ENCODE data around the gene LMBR1.

The LMBR1 gene

GRCh38 chr7:156691764-156692163 is 201.2 kb downstream of the LMBR1 start:
- no peak for DNase-seq (ENCODE audit: low read depth)

DNA sequence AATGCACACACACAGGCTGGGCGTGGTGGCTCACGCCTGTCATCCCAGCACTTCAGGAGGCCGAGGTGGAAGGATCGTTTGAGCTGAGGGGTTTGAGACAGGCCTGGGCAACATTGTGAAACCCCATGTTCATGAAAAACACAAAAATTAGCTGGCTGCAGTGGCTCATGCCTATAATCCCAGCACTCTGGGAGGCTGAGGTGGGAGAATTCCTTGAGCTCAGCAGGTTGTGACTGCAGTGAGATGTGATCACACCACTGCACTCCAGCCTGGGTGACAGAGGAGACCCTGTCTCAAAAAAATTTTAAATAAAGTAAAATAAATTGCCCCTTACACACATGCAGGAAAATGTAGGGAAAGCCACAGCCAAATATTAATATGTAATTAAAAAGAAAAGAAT is 208.3 kb downstream of the LMBR1 start:
- DNase-seq (ENCODE audit: low read depth): no peak

GRCh38 chr7:156684251-156684650 is 208.7 kb downstream of the LMBR1 start:
- no peak for DNase-seq (ENCODE audit: low read depth)

DNA sequence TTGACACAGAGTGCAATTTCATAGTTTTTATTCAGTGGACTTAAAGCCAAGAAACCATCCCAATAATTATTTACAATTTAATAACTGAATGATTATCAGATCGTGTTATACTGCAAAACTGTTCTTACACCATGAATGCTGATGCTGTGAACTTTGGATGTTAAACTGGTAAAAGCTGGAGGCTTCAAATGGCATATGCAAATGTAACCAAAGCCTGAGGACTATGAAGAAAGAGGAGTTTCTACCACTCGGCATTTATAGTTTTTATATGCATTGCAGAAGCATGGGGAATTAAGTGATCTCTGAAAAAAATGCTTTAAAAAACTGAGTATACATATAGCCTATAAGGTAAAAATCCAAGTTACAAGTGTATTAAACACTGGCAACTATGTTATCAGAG is 210.1 kb downstream of the LMBR1 start:
- DNase-seq (ENCODE audit: low read depth): no peak

DNA sequence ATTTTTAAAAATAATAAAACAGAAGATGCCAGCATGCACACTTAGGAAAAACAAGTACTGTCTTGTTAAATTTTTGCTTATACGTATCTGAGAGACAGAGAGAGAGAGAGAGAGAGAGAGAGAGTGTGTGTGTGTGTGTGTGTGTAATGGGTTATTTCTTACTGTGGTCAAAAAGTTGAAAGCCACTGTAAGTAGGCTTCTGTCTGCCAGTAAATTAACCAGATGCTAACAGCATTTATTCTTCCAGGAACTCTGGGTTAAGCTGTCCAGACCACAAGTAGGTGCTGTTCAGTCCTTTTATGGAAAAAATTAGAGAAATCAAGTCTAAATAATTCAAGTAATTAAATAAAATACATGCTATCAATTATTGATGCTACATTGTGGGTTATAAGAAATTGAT is 212.7 kb downstream of the LMBR1 start:
- no peak for DNase-seq (ENCODE audit: low read depth)

DNA sequence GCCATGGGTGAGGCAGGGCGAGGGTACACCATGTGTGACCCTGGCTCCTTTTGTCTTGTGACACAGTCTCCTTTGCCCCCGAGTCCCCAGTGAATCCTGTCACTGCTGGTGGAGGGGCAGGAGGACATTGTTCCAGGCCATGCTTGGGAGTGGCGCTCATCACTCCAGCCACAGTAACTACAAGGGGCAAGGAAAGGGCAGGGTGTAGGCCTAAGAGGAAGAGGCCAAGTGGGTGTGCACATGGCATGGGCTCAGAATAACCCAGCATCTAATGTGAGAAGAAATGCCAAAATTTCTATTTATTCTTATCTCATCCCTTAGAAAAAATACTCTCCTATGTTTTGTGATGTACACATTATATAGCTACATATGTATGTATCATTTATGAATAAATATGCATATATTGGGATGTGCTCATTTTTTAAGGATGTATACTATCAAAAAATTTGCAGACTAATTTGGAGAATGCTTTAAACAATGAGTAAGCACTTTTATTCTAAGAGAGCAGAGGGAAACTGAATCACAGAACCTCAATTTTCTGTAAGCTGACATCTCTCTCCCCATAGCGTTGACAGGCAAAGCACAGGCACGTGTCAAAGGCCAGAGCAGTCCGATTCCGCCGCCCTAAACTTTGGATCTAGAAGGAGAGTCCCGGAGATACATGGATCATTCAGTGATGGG is 215.5 kb downstream of the LMBR1 start:
- DNase-seq (ENCODE audit: low read depth): no peak

DNA sequence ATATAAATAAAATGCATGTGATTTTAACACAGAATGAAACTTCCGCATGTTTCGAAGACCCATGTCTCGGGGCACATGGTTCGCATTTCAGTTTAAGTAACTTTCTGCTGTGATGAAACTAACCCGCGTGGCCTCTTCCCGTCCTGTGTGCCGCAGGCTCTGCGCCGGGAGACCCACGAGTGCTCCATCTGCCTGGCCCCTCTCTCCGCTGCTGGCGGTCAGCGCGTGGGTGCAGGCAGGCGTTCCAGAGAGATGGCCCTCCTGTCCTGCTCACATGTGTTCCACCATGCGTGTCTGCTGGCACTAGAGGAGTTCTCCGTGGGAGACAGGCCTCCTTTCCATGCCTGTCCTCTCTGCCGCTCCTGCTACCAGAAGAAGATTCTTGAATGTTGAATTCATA is 216.7 kb downstream of the LMBR1 start:
- no peak for DNase-seq (ENCODE audit: low read depth)

GRCh38 chr7:156675721-156676120 is 217.3 kb downstream of the LMBR1 start:
- no peak for DNase-seq (ENCODE audit: low read depth)

DNA sequence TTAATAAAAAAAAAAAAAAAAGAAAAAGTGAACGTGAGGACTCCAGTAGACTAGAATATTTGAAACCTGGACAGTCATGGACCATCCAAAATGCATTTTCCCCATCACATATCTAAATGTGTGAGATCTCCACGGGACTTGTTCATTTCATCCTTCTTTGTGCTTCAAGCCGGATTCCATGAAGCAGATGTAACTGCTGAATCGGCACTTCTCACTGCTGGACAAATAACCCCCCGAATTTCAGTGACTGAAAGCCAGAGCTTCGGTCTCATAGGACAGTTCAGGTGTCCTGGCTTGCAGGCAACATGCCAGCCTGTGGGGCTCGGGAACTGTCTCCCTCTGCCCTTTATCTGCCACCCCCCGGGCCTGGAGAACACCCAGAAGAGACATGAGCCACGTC is 219.1 kb downstream of the LMBR1 start:
- DNase-seq (ENCODE audit: low read depth): no peak

- no peak for DNase-seq (ENCODE audit: low read depth)
Measured at GRCh38 chr7:156673454-156673853, 219.5 kb downstream of the LMBR1 start.

GRCh38 chr7:156669035-156669828 is 223.8 kb downstream of the LMBR1 start:
- DNase-seq (ENCODE audit: low read depth): no peak

DNA sequence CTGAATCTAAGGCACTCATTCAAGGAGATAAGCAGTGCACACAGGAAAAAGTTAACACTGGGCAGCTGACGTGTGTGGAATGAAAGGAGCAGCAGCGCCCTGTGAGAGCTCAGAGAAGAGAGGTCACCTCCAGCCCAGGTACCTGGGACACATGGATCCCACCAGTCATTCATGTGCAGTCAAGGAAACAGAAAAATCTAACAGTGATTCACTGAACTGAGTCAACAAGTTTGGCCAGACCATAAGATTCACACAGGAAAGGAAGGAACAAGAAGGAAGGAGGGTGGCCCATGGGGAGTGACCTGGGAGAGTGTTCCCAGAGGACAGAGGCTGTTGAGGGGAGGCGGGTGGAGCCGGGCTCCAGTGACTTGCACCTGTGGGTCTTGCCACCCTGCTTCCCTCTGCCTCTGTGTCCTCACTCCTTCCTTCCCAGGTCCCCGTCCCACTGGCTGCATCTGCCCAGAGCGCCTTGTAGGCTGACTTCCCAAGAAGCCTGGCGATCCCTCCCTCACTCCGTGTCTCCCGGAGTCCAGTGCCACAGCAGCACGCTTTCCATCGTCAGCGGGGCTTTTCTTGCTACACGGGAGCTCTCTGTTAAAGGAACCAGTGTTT is 224.7 kb downstream of the LMBR1 start:
- DNase-seq (ENCODE audit: low read depth): no peak

- no peak for DNase-seq (ENCODE audit: low read depth)
Measured at GRCh38 chr7:156667110-156667426, 225.9 kb downstream of the LMBR1 start.

DNA sequence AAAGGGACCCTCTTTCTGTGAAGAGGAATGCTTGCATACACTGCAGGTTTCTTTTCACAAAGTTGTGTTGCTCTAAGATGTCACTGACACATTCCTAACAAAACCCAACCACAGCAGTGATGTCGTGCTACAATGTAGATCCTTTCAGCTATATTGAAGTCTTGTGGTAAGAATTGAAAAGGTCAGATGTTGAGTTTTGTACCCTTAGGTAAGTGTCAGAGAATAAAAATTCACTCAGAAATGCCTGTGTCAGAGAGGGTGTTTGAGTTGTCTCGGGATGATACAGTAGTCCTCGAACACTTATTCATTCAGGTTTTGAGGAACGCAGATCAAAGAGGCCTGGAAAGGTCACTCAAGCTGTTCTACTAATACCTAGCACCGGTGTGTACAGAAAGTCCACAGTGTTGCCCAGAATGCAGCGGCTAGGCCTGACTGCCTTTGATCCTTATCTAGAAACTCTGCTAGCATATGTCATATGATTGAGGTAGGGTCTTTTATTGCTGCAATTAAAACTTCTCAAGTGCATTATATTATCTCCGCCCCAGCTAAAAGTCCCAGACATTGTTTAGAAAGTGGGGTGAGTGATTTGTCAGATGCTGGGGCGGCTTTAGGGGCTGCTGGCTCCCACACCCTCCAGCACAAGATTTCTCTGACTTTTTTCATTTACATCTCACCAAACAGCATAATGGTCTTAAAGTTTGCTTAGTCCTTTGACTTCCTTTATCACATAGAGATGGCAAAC is 226.4 kb downstream of the LMBR1 start:
- DNase-seq (ENCODE audit: low read depth): no peak

GRCh38 chr7:156665101-156665500 is 227.9 kb downstream of the LMBR1 start:
- no peak for DNase-seq (ENCODE audit: low read depth)

- no peak for DNase-seq (ENCODE audit: low read depth)
Measured at GRCh38 chr7:156662277-156662676, 230.7 kb downstream of the LMBR1 start.

GRCh38 chr7:156661637-156662036 is 231.3 kb downstream of the LMBR1 start:
- DNase-seq (ENCODE audit: low read depth): no peak

DNA sequence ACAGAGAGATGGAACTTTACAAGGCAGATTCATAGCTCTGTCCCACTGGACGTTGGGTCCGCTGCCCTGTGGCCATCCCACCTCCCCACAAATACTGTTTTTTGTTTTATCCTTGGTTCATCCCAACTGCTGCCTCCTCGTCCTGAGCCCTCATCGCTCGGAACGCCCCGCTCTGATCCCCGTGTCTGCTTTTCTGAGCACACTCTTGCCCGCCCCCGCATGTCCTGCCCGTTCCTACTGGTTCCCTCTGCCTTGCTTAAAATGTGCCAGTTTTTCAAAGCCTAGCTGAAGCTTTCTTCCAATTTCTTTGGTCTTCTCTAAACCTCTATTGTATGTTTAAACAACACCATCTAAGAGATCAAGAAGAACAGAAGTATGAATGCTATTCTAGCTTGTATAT is 233.0 kb downstream of the LMBR1 start:
- no peak for DNase-seq (ENCODE audit: low read depth)

- DNase-seq (ENCODE audit: low read depth): no peak
Measured at GRCh38 chr7:156659203-156659602, 233.8 kb downstream of the LMBR1 start.

DNA sequence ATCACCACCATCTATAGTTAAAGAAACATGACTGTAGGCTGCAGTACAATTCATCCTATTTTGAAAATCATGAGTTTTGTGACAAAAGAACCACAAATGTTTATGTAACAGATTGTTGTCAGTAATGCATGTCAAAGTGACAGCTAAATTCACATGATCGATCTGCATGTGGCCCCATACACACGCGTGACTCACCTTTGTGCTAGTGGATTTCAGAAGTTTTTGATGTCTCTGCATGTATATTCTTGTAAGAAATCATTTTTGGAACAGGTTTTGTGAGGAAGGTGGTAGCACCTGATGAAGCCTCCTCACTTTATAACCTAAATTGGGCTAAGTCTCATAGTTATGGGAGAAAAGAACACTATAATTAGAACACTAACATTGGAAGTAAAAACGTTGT is 235.3 kb downstream of the LMBR1 start:
- DNase-seq (ENCODE audit: low read depth): no peak

GRCh38 chr7:156656598-156656997 is 236.4 kb downstream of the LMBR1 start:
- DNase-seq (ENCODE audit: low read depth): no peak

DNA sequence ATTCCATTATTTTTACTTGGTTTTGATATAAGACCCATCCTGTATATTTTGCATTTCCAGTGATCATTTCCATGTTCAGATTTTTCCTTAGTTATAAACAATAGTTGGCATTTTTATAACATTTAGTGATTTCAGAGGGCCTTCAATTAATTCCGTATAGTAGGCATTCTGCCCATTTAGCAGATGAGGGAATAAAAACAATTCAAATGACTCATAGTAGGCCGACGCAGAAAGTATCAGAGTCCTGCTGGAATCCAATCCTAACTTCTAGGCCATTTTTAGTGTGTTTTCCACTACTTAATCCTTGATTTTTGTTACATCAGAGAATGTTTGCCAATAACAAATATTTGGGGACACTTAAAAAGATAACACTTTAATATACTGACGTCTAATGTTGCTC is 237.0 kb downstream of the LMBR1 start:
- no peak for DNase-seq (ENCODE audit: low read depth)

GRCh38 chr7:156655251-156655650 is 237.7 kb downstream of the LMBR1 start:
- DNase-seq (ENCODE audit: low read depth): no peak
